GM21515 (cell line): ENCODE data around the gene IQCH.
"Not testable (repeated sequence)": the region's sequence is repeated elsewhere in the genome, so short reads cannot be mapped to it uniquely, and the experiment has no call there.

Experiments used
- ATAC-seq: cut with Tn5 transposase; IDR thresholded peaks from one replicate; pipeline ENCODE4 v1.9.1; 2021; ENCODE audit not compliant: unreplicated experiment

IQCH gene

DNA sequence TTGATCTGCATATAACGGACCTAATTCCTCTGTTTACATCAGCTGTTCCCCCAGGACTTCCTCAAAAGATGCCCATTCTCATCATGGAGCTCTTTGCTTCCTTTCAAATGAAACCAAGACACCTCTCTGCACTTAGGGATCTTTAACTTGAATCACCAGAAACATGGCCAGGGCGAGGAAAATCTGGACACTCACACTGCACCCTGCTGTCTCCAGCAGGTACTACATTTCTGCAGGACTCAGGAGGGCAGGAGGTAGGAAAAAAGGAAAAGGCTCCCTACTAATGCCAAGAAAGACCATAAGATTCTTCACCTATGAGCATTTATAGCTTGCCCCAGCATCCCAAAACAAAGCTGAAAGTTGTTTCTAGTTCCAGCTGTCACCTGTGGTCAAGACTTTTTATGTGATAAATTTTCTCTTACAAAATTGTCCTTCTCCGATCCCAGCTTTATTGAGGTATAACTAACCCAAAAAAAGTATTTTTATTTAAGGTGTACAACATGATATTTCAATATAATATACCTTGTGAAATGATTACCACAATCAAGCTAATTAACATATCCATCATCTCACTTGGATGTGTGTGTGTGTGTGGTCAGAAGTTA, 179.0 kb downstream of the IQCH start:
- ATAC-seq = no peak

DNA sequence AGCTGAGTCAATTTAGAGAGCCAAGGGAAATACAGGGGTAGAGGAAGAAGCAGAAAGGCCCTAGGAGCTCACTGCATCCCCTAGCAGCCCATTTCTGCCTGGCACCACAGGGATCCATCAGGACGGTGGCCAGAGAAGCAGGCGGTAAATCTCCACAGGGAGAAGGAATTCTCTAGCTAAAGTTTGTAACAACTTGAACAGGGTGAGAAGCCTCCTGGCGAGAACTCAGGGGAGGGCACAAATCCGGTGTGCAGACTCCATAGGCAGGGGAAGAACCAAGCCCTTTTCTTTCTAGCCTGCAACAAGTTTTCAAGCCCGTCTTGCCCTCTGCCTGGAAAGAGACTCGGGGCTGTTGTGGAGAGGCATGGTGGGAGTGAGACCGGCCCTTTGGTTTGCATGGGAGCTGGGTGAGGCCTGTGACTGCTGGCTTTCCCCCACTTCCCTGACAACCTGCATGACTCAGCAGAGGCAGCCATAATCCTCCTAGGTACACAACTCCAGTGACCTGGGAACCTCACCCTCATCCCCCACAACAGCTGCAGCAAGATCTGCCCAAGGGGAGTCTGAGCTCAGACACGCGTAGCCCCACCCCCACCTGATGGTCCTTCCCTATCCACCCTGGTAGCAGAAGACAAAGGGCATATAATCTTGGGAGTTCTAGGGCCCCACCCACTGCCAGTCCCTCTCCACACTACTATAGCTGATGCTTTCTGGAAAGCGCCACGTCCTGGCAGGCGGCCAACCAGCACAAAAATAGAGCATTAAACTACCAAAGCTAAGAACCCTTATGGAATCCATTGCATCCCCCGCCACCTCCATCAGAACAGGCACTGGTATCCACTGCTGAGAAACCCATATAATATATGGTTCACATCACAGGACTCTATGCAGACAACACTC, 182.0 kb downstream of the IQCH start:
- not testable (repeated sequence) for ATAC-seq

DNA sequence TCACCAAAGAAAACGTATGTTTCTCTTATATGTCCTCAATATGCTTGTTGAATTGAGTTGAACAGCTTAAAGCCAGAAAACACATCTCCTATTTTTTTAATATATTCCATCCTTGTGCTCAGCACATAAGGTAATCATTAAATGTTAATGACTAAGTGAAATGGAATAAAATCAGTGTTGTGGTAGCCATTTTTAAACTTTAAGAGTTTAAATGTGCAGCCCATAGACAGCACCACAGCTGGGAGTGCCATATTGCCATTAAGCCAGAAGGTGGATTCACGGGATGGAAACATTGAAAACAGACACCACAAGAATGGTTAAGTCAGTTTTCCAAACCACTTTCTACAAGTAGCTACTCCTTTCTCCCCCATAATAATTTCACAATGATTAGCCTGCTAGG, 189.5 kb downstream of the IQCH start:
- no peak for ATAC-seq

DNA sequence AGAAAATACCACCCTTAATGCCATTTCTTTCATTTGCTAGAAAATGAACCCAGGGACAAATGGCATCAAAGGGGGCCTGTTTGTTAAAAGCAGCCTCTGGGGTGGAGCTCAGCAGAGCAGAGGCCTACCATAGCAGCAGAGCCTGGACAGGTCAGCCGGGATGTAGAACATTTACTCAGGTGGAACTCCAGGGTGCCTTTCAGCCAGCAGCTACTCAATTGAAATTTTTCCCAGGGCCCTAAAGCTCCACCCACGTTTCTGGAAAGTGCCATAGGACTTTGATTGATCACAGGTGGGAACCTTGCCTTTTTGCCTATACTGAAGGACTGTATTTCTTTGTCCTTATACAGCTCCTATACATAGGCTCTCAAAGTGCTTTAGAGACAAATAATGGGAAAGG, 191.9 kb downstream of the IQCH start:
- ATAC-seq = no peak

DNA sequence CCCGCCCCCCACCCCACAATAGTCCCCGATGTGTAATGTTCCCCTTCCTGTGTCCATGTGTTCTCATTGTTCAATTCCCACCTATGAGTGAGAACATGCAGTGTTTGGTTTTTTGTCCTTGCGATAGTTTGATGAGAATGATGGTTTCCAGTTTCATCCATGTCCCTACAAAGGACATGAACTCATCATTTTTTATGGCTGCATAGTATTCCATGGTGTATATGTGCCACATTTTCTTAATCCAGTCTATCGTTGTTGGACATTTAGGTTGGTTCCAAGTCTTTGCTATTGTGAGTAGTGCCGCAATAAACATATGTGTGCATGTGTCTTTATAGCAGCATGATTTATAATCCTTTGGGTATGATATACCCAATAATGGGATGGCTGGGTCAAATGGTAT, 193.8 kb downstream of the IQCH start:
- not testable (repeated sequence) for ATAC-seq

DNA sequence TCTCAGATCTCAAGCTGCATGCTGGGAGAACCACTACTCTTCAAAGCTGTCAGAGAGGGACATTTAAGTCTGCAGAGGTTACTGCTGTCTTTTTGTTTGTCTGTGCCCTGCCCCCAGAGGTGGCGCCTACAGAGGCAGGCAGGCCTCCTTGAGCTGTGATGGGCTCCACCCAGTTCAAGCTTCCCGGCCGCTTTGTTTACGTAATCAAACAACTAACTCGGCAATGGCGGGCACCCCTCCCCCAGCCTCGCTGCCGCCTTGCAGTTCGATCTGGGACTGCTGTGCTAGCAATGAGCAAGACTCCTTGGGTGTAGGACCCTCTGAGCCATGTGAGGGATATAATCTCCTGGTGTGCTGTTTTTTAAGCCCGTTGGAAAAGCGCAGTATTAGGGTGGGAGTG, 199.1 kb downstream of the IQCH start:
- not testable (repeated sequence) for ATAC-seq

DNA sequence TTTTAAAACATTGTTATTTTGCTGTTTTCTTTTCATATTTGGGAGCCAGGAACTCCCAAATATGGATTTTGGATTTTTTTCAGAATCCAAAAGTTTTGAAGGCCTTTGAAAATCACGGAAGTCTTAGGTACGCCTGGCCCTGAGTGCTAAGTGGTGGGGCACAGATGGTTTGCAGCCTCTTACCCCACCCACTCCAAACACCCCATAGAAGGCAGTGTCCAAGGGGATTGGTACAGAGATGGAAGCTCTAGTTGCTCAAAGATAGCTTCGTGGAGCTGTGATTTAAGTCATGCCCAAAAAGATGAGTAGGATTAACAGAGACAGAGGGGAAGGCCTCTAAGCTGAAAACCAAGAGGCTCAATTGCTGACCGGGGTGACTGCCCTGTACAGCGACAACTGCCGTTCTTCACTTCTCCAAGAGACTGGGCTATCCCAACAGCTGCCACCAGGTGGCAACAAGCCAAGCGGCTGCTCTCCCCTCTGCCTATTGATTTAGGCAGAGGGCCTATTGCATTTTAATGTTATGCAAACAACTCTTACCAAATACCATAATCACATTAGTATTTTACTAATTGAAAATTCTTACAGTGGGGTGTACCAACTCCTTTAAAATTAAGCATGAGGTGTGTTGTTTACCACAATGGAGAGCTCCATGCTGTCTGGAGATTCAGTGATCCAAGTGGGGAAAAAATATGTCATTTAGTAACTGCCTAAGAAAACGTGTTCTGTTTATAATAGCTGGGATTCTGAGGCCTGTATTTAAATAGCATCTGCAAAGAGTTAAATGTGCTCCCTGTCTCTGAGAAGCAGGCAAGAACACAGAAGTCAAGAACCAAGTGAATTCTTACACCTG, 202.3 kb downstream of the IQCH start:
- ATAC-seq = no peak

DNA sequence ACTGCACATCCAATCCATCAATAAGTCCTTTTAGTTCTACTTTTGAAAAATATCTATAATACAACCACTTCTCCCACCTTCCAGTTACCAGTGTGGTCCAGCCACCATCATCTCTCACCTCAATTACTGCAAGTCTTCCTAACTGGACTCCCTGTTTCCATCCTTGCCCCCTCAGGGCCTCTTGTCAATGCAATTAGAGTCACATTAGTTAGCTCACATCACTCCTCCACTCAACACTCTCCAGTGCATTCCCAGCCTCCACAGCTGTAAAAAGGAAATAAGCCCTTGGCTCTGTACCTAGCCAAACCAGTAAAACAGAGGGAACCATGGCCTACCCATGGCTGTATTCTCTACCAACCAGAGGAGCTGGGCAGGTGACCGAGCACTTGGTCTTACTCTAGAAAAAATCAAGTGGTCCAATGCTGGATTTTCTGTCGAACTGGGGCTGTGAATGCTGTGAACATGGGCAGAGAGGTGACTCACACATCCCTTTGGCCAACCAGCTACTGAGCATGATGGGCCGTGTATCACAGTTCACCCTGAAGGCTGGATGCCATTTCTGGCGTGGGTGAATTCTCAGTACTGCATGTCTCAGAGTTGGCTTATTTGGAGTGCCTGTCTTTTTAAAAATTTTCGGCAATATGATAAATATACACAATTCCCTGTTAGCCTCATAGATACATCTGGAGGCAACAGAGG, 203.9 kb downstream of the IQCH start:
- no peak for ATAC-seq

DNA sequence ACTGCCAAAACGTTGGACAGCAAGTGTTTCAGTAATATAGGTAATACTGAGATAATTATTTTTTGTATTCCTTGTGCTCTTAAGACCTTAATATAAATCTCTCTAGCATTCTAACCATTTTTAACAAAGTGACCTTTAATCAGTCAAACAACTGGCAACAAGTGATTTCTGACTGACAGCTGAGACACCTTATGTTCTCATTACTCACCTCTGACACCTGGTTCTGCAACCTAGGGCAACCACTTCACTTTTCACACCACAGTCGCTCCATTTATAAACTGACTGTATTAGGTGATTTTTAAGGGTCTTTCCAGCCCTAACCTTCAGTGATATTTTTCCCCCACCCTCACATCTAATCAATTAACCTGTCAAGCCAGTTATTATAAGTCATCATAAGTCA, 205.9 kb downstream of the IQCH start:
- no peak for ATAC-seq

DNA sequence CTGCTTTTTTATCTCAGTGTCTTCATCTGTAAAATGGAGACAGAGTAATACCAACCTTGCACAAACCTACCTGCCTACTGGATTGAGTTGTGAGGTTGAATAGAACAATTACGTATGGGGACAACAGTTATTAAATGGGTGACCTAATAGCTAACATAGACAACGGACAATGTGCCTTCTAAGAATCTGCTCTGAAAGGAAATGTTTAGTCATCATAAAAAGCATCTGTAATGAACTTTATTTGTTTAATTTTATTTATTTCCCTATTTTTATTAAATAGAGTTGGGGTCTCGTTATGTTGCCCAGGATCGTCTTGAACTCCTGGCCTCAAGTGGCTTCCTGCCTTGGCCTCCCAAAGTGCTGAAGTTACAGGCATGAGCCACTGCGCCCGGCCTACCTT, 207.1 kb downstream of the IQCH start:
- ATAC-seq = no peak

DNA sequence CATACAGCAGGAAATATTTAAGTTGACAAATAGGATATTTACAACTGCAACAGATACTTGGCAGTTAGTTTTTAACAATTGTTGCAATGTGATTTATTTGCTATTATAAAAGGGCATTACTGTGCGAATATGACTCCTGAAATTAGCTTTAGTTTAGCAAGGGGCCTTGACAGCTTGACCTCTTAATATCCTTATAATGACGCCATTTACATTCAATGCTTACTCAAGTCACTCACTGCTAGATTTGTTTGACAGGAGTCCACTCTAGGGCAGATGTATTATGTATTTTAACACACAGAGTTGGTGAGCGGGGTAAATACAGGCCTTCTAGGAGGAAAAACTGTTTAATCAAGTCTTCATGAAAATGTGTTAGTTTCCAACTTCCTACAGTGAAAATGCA, 208.3 kb downstream of the IQCH start:
- ATAC-seq = no peak

DNA sequence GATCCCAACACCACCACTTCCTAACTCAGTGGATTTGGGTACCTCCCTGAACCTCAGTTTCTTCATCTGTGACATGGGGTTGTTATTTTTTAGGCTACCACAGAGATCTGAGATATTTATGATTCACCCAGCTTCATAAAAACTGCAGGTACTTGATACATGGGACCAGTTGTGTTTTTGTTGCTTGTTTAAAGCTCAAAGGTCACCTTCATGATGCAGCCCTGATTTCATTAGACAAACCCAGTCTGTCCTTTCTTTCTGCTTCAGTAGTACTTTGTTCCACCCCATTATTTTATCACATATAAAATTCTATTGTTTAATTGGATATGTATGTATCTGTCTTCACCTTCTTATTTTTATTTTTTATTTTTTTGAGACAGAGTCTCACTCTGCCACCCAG, 208.9 kb downstream of the IQCH start:
- no peak for ATAC-seq

DNA sequence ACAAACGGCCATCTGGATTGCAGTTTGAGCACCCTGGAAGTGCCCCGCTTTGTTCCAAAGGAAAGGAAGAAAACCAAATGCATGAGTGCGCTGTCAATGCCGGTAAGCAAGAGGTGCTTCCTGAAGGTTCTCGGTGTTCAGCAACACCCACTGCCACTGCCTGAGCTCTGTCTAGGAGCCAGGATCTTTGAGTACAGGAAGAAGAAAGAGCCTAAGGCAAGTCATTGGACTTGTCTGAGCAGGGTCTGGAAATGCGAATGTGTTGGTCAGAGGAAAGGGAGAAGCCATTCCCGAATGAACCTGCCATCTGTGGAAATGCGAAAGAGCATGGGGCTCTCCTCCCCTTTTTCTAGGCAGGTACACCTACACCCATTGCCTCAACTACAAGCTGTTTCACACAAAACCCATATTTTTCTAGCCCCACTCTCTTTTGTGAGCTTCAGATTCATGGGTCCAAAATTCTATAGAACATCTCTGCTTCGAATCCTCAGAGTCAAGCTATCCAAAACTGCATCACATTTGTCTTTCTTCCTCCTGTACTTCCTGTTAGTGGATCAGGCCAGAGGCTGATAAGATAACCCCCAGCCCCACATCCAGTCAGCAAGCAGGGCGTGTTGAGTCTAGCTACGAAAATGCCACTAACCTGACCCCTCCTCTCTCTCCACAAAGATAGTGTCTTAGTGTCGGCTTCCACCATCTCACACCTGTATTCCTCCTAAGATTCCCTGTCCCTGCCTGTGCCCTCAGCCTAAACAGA, 210.8 kb downstream of the IQCH start:
- no peak for ATAC-seq

DNA sequence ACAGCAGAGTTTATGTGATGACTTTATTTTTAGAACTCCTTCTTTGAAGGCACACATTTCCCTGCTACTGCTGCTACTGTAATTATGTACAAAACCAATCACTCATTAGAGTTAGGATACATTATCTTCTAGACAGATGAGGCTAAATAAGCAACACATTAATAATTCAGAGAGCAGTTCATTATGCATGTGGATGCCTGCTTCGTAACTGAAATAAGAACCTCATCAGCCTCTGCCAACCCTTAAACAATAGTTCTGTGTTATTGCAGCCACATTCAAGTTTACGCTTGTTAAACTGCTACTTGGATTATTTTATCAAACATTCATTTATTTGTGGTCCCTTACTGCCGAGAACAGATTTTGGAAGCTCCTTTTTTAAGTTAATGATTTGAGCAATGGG, 213.8 kb downstream of the IQCH start:
- no peak for ATAC-seq

DNA sequence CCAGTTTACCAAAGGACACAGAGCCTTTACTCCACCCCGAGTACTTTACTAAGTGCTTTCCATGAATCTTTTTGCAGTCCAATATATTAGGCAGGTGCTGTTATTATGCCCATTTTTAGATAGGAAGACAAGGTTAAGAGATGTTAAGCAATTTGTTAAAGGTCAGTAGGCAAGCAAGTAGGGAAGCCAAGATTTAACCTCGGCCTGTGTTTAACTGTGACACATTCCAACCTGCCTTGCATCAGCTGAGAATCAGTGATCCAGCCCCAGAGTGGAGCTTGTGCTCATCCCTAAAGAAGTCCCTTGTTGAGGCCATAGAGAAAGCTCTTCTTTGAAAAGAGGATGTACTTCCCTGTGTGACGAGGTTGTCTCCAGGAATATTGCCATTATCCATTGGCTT, 215.1 kb downstream of the IQCH start:
- ATAC-seq = no peak

DNA sequence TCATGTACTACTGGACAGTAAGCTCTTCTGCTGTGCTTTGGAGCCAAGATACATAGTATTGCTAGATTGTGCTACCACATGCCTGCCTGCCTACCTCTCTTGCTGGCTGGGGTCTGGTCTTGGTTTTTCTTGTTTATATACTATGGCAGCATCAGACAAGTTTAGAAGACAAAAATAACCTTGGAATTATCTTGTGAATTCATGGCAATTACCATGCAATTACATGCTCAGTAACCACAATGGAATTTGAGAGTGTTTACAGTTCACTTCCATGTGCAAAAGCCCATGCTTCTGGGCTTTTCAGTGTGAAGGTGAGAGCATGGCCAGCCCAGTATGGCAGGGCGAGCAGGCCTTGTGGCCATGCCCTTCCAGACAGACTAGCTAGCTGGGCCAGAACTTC, 218.4 kb downstream of the IQCH start:
- no peak for ATAC-seq

DNA sequence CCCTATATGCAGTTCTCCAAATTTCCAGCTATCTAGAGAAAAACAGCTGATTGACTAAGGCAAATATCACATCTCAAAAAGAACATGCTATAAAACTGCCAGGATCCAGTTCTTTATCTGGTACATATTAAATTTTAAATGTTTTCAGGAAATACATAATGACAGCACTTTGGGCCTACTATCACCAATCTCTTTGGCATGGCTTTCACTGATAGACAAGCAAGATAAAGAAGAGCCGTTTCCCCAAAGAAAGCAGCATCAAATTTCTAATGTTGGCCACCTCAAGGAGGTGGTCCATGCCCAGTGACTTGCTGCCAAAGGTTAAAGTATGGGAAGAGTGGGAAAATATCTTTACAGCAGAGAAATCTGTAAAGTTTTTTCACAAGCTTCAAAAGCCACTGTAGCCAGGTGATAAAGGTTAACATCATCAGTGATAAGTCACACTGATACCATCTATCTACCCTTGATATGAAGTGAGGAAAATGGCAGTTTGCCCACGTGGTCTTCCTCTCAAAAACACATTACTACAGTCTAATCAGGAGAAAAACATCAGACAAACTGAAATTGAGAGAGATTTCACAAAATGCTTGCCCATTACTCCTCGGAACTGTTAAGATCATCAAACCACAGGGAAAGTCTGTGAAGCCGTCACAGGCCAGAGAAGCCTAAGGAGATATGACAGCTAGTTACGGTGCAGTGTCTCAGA, 220.0 kb downstream of the IQCH start:
- ATAC-seq = no peak

DNA sequence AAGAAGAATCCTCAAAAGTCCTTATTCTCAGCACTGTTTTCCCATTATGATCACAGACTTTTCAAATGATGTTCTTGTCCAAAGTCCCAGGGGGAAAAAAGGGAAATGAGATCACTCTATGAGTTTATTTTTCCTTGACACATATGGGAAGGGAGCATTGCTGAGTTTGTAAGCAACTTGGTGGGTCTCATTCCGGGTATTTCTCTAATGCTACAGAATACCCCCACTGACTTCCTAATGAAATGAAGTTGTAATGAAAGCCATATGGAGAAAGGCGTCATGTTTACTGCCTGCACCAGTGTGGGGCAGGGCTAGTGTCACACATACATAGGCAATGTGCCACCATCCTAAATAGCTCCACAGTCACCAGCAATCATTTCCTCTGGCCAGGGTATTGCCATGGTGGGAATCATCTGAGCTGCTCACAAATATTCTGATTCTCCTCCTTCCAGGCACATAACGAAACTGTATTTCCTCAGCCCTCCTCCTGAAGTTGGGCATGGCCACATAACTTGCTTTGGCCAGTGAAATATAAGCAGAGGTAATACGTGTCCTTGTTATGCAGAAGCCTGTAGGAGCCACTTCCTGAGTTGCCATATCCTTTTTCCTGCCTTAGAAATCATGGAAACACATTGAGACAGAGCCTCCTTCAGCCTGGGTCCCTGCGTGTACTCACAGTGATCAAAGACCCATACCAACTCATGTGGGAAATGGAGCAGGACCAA, 225.4 kb downstream of the IQCH start:
- no peak for ATAC-seq

DNA sequence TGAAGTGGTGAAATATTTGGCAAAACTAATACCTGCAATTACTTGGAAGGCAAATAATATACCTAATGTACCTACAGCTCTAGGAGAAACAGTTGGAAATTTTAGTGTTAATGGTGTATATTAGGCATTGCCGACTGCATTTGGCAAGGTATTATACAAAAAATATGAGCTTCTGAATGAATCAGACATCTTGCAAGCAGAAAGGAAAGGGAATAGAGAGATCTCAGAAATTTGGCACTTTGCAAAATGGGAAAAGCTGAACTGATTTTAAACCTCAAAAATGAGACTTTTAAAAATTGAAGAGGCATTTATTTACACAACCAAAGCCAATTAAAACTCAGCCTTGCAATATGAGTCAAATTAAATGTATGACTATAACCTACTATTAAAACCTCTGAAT, 226.2 kb downstream of the IQCH start:
- ATAC-seq = no peak
